Type B pancreatic cell (in vitro differentiated cells): ENCODE results near the gene NSFL1C. TPM values are rescaled to one million over a fixed set of nuclear protein-coding genes. Genes with fewer than 3 reads are reported as not detected.
A peak's percentile ranks its signal among the peaks of the same experiment; 100 is the strongest.

Experiments
- DNase-seq: peaks from one replicate; pipeline ENCODE4 v3.0.0; 2021; ENCODE audit warnings: mixed read lengths; ENCODE audit not compliant: unreplicated experiment; ENCODE audit errors: extremely low spot score
- H3K27ac Mint-ChIP-seq: 2 replicates; pipeline ENCODE4 v1.8.0; 2021; ENCODE audit warnings: mild to moderate bottlenecking, mixed read lengths
- H3K27me3 Mint-ChIP-seq: 2 replicates; pipeline ENCODE4 v1.8.0; 2021; ENCODE audit warnings: mixed read lengths
- H3K36me3 Mint-ChIP-seq: 2 replicates; pipeline ENCODE4 v1.8.0; 2021; ENCODE audit warnings: mixed read lengths
- H3K4me1 Mint-ChIP-seq: one replicate; pipeline ENCODE4 v1.8.0; 2021; ENCODE audit warnings: mixed read lengths; ENCODE audit not compliant: unreplicated experiment
- H3K4me3 Mint-ChIP-seq: 2 replicates; pipeline ENCODE4 v1.8.0; 2021; ENCODE audit warnings: mild to moderate bottlenecking, mixed read lengths
- H3K9me3 Mint-ChIP-seq: 2 replicates; pipeline ENCODE4 v1.8.0; 2021; ENCODE audit warnings: mixed read lengths
- CTCF ChIP-seq: fragments of 200-600 bp; sonication (generic); conservative IDR thresholded peaks from 2 replicates; pipeline ENCODE4 v1.5.0; 2021; ENCODE audit warnings: antibody characterized with exemption, mild to moderate bottlenecking
- total RNA-seq: library from RNA; stranded (reverse); gene quantifications from 2 replicates; pipeline ENCODE4 v1.2.1, GENCODE V29; 2021; ENCODE audit warnings: low replicate concordance

NSFL1C gene
- total RNA-seq, 1 donor from 2014 or later: 81.0 TPM

- Mint-ChIP-seq H3K27ac (peak overlapping the region; percentile 95), H3K9me3 (no peaks in the 10 kb centered on the region)
Observed at GRCh38 chr20:1468117-1468624, 1.5 kb upstream of the NSFL1C start.

GRCh38 chr20:1467355-1468116 lies 887 bp upstream of the NSFL1C start:
- peak overlapping the region; percentile 95 for H3K27ac Mint-ChIP-seq
- no peaks in the 10 kb centered on the region for H3K9me3 Mint-ChIP-seq
- peaks cover 3% of the 10 kb centered on the region for H3K36me3 Mint-ChIP-seq
- peaks cover 9% of the 10 kb centered on the region for H3K27me3 Mint-ChIP-seq
- peak overlapping the region; percentile 91 for H3K4me3 Mint-ChIP-seq
- DNase-seq: peak; percentile 61
- peaks cover 24% of the 10 kb centered on the region for H3K4me1 Mint-ChIP-seq
- TF ChIP-seq CTCF: no peak

More at GRCh38 chr20:1468117-1468624, 1.5 kb upstream of the NSFL1C start:
- peaks cover 9% of the 10 kb centered on the region for H3K27me3 Mint-ChIP-seq
- no peak for DNase-seq
- peak overlapping the region; percentile 91 for H3K4me3 Mint-ChIP-seq
- peaks cover 24% of the 10 kb centered on the region for H3K4me1 Mint-ChIP-seq
- peaks cover under 1% of the 10 kb centered on the region for H3K36me3 Mint-ChIP-seq
- no peak for TF ChIP-seq CTCF

GRCh38 chr20:1467082-1467354 lies 369 bp upstream of the NSFL1C start:
- peaks cover 9% of the 10 kb centered on the region for H3K27me3 Mint-ChIP-seq
- H3K36me3 Mint-ChIP-seq: peaks cover 3% of the 10 kb centered on the region
- DNase-seq: no peak
- peak overlapping the region; percentile 95 for H3K27ac Mint-ChIP-seq
- no peaks in the 10 kb centered on the region for H3K9me3 Mint-ChIP-seq
- peak overlapping the region; percentile 91 for H3K4me3 Mint-ChIP-seq
- peaks cover 24% of the 10 kb centered on the region for H3K4me1 Mint-ChIP-seq
- TF ChIP-seq CTCF: no peak

- Mint-ChIP-seq H3K9me3 (no peaks in the 10 kb centered on the region), H3K36me3 (peaks cover 3% of the 10 kb centered on the region), H3K4me1 (peaks cover 24% of the 10 kb centered on the region), H3K27ac (peak overlapping the region; percentile 92), H3K27me3 (peaks cover 9% of the 10 kb centered on the region), H3K4me3 (peak overlapping the region; percentile 91)
- TF ChIP-seq CTCF: no peak
- no peak for DNase-seq
Observed at GRCh38 chr20:1465470-1466210, 1.0 kb downstream of the NSFL1C start.

GRCh38 chr20:1463971-1464570 lies 2.6 kb downstream of the NSFL1C start:
- peaks cover 3% of the 10 kb centered on the region for H3K36me3 Mint-ChIP-seq
- peaks cover 18% of the 10 kb centered on the region for H3K4me1 Mint-ChIP-seq
- no peak overlapping the region for H3K27ac Mint-ChIP-seq
- H3K4me3 Mint-ChIP-seq: no peak overlapping the region
- H3K9me3 Mint-ChIP-seq: no peaks in the 10 kb centered on the region
- TF ChIP-seq CTCF: no peak
- peaks cover 9% of the 10 kb centered on the region for H3K27me3 Mint-ChIP-seq
- DNase-seq: no peak
